Esophagus squamous epithelium (tissue), 5 donors: ENCODE measurements around the gene SLC2A6. TPM values are rescaled to one million over a fixed set of nuclear protein-coding genes. Genes with fewer than 3 reads are reported as not detected.

ENCODE experiments used
- DNase-seq: peaks from one replicate; lab custom pipeline; 2025; lab: John Stamatoyannopoulos, UW
- H3K27ac ChIP-seq, 4 donors: fragments of 200-600 bp; sonication (generic); one replicate each; pipeline ENCODE4 v1.5.1; 2016 to 2019; ENCODE audit warnings: mild to moderate bottlenecking in 1 of 4
- H3K27me3 ChIP-seq, 4 donors: fragments of 200-600 bp; sonication (generic); 1 replicate in 3 of 4; 2 replicates in 1 of 4; pipeline versions ENCODE4 v1.5.1 to v1.6.0; 2017 to 2021; ENCODE audit warnings: antibody characterized with exemption in 1 of 4
- H3K36me3 ChIP-seq, 3 donors: fragments of 200-600 bp; sonication (generic); one replicate each; pipeline ENCODE4 v1.5.1; 2016 to 2019
- H3K4me1 ChIP-seq, 3 donors: fragments of 200-600 bp; sonication (generic); one replicate each; pipeline ENCODE4 v1.5.1; 2017 to 2019
- H3K4me3 ChIP-seq, 4 donors: fragments of 200-600 bp; sonication (generic); 1 replicate in 3 of 4; 2 replicates in 1 of 4; pipeline ENCODE4 v1.5.1; 2016 to 2019; ENCODE audit warnings: mild to moderate bottlenecking in 2 of 4, moderate library complexity in 1 of 4
- H3K9me3 ChIP-seq, 3 donors: fragments of 200-600 bp; sonication (generic); one replicate each; pipeline ENCODE4 v1.5.1; 2016 to 2019
- CTCF ChIP-seq, 6 experiments: fragments of 450-650 bp in 4 of 6; fragments of 200-600 bp in 2 of 6; sonication (generic) in 2 of 6; IDR thresholded peaks; one replicate each; pipeline ENCODE4 v1.5.1; 2016 to 2019; ENCODE audit warnings: antibody characterized with exemption in 6 of 6, mild to moderate bottlenecking in 4 of 6, moderate library complexity in 4 of 6
- POLR2A ChIP-seq, 4 donors: fragments of 450-650 bp; IDR thresholded peaks; one replicate each; pipeline ENCODE4 v1.6.1; 2017; ENCODE audit warnings: antibody characterized with exemption in 4 of 4, mild to moderate bottlenecking in 4 of 4, moderate library complexity in 3 of 4
- WGBS, 2 donors: methylation state at CpG; one replicate each; pipeline ENCODE4 v1.1.5; 2018; 5-methylcytosine and 5-hydroxymethylcytosine counted together
- intact Hi-C: fragments of 100-400 bp; cut with DNase I; formaldehyde crosslinking; loops from one replicate; pipeline ENCODE4 v1.15.0; 2022
- total RNA-seq, 4 donors: library from RNA; depleted of rRNA; stranded (reverse); fragments of >200 nt; gene quantifications; one replicate each; pipeline ENCODE4 v1.1.0, GENCODE V29; 2016
- donor health status: DM: yes; HTN: yes; CAD: no.

SLC2A6 gene
- total RNA-seq, 4 donors from 2014 or later, result 0.42 to 1.1 (median 0.85) TPM

DNA sequence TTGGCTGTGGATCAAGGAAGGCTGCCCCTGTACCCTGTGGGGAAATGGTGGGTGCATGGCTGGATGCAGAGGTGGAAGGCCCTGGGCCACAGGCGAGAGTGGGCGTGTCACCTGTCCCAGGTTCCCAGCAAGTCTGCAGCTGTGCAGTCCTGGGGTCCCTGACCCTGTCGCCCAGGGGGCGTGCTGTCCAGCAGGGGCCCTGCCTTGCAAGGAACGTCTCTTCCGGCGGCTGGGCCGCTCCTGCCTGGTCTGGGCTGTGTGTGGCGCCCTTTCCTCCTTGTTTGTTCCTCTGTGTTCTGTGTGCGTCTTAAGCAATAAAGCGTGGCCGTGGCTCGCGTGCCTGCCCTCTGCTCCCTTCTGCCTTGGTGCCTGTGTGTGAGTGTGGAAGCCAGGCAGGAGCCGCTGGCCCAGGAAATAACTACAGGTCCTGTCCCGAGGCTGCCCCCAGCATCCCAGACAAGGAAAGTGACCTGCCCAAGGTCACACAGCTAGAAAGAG is 8.4 kb downstream of the SLC2A6 start:
- Histone ChIP-seq H3K27ac (no peak overlapping the region), H3K9me3 (no peaks in the 10 kb centered on the region), H3K4me1 (no peaks in the 10 kb centered on the region), H3K36me3 (peaks cover 0 to 22% (median 0%) of the 10 kb centered on the region in 3 donors), H3K4me3 (no peak overlapping the region), H3K27me3 (no peaks in the 10 kb centered on the region)
- no peak for DNase-seq
- intact Hi-C loops, result no loop called here
- 83% methylated on average over 15 of the region's 16 CpGs; no CpG with 5 or more reads in 1 of the 2 donors for WGBS, 2 donors
- no peak for TF ChIP-seq POLR2A (IDR thresholded peaks at IDR 0.05)
- no peak for TF ChIP-seq CTCF (IDR thresholded peaks at IDR 0.05)

- Histone ChIP-seq H3K9me3 (no peaks in the 10 kb centered on the region), H3K4me3 (no peak overlapping the region), H3K27me3 (no peaks in the 10 kb centered on the region), H3K36me3 (peaks cover 0 to 34% (median 0%) of the 10 kb centered on the region in 3 donors), H3K27ac (no peak overlapping the region), H3K4me1 (no peaks in the 10 kb centered on the region)
- no CpG with 5 or more reads among the region's 6 CpGs for WGBS, 2 donors
- TF ChIP-seq POLR2A (IDR thresholded peaks at IDR 0.05) (no peak), CTCF (IDR thresholded peaks at IDR 0.05) (no peak)
- intact Hi-C loops, result loop anchor here (10.0 kb wide), 1 partner anchor 54 kb away; the partner anchor contains the start of gene REXO4
- no peak for DNase-seq
These were observed 10.0 kb downstream of the SLC2A6 start for GRCh38 chr9:133468777-133469421.

DNA sequence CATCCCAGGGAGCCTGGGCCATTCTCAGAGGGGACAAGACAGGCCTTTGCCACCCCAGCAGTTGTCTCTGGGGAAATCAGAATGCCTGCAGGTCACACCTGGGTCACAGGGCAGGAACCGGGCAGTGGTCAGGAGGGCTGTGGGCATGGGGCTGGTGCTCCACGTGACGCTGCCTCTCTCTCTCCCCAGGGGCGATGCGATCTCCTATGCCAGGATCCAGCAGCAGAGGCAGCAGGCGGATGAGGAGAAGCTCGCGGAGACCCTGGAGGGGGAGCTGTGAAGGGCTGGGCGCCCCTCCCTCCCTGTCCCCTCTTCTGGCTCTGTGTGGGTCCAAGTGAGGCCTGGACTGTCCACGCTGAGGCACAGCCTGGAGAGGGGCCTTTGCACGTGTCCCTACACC is 10.5 kb downstream of the SLC2A6 start:
- Histone ChIP-seq H3K27ac (no peak overlapping the region), H3K4me1 (no peaks in the 10 kb centered on the region), H3K27me3 (no peaks in the 10 kb centered on the region), H3K4me3 (no peak overlapping the region), H3K36me3 (peaks cover 0 to 34% (median 0%) of the 10 kb centered on the region in 3 donors), H3K9me3 (no peaks in the 10 kb centered on the region)
- no peak for DNase-seq
- intact Hi-C loops, result loop anchor here (10.0 kb wide), 1 partner anchor 54 kb away; the partner anchor contains the start of gene REXO4
- TF ChIP-seq CTCF (IDR thresholded peaks at IDR 0.05) (no peak), POLR2A (IDR thresholded peaks at IDR 0.05) (no peak)
- 100% methylated on average over 4 of the region's 11 CpGs; no CpG with 5 or more reads in 1 of the 2 donors for WGBS, 2 donors

DNA sequence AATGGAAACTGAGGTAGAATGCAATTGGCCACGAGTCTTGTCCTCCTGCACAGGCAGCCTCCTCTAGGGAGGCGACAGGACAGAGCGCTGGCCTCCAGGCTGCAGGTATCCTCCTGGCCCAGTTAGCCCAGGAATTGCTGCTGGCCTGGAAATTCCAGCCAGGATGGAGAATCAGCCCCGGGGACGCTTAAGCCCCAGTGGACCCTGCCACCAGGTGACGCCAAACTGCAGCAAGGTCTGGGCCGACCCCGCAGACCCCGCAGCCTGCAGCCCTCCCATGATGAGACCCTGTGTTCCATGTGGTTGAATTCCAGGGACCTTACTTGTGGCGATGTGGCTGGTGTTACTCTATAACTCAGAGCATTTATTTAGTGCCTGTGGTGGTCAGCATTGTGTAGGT is 11.8 kb downstream of the SLC2A6 start:
- H3K27ac ChIP-seq, result no peak overlapping the region
- H3K4me3 ChIP-seq, result no peak overlapping the region
- H3K27me3 ChIP-seq, result no peaks in the 10 kb centered on the region
- no peaks in the 10 kb centered on the region for H3K4me1 ChIP-seq
- no peak for DNase-seq
- peaks cover 0 to 34% (median 0%) of the 10 kb centered on the region in 3 donors for H3K36me3 ChIP-seq
- WGBS, 2 donors, result 75 to 82% methylated on average over 4 to 5 of the region's 10 CpGs
- TF ChIP-seq POLR2A (IDR thresholded peaks at IDR 0.05) (no peak), CTCF (IDR thresholded peaks at IDR 0.05) (no peak)
- no peaks in the 10 kb centered on the region for H3K9me3 ChIP-seq
- intact Hi-C loops, result loop anchor here (10.0 kb wide), 1 partner anchor 52 kb away; the partner anchor contains the start of gene REXO4

DNA sequence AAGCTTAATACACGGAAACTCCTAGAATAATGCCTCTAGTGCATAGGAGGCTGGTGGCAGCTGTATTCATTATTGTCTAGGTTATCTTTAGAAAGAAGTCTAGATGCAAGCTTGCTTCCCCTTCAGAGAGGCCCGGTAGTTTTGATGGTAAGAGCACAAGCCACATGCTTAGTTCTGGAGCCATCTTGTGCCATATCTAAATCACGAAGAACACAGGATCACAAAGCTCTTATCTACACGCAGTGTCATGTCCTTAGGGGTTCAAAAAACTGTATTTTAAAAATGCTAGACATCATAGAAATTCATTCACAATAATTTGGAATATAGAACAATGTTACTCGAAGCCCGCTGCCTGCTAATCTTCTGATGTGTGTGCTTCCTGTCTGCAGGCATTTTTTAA is 12.9 kb downstream of the SLC2A6 start:
- no peak for TF ChIP-seq POLR2A (IDR thresholded peaks at IDR 0.05)
- no peak for TF ChIP-seq CTCF (IDR thresholded peaks at IDR 0.05)
- H3K9me3 ChIP-seq, result no peaks in the 10 kb centered on the region
- intact Hi-C loops, result loop anchor here (10.0 kb wide), 1 partner anchor 51 kb away; the partner anchor contains the start of gene REXO4
- H3K4me1 ChIP-seq, result peaks cover 0 to 5% (median 3%) of the 10 kb centered on the region in 3 donors
- no peaks in the 10 kb centered on the region for H3K27me3 ChIP-seq
- H3K36me3 ChIP-seq, result peaks cover 0 to 34% (median 0%) of the 10 kb centered on the region in 3 donors
- WGBS, 2 donors, result 75 to 82% methylated on average over 6 of the region's 6 CpGs
- no peak overlapping the region for H3K27ac ChIP-seq
- no peak overlapping the region for H3K4me3 ChIP-seq
- DNase-seq, result no peak
